ENCODE data around the gene IFNA14. TPM values are rescaled to one million over a fixed set of nuclear protein-coding genes. Genes with fewer than 3 reads are reported as not detected.

Gene IFNA14
- total RNA-seq, 4 donors from 2014 or later = not detected

DNA sequence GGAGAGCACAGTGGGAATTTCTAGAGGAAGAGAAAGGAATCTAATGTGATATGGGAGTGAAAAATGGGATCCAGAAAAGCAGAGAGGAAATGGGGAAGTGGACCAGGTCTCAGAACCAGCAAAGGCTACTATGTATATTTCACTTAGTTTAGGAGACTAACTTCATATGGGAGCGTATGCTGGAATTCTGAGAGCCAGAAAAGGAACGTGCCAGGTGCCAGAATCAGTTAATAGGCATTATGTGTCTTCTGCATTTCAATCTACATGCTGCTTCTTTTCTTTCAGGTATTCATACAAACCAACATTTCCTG is 28.5 kb upstream of the IFNA14 start:
- WGBS = 55% methylated on average over 2 of the region's 2 CpGs
- Histone ChIP-seq H3K27me3 (no peaks in the 10 kb centered on the region), H3K4me1 (peaks cover 0 to 16% (median 0%) of the 10 kb centered on the region in 4 donors), H3K36me3 (no peaks in the 10 kb centered on the region), H3K4me3 (no peak overlapping the region), H3K27ac (replicated peaks in 1 of 4) (no peak overlapping the region), H3K9me3 (peaks cover 0 to 7% (median 0%) of the 10 kb centered on the region in 4 donors)
- intact Hi-C loops (cut with DNase I) = no loop called here
- no peak for DNase-seq (ENCODE audit: extremely low spot score)
- TF ChIP-seq, protein P1, sequence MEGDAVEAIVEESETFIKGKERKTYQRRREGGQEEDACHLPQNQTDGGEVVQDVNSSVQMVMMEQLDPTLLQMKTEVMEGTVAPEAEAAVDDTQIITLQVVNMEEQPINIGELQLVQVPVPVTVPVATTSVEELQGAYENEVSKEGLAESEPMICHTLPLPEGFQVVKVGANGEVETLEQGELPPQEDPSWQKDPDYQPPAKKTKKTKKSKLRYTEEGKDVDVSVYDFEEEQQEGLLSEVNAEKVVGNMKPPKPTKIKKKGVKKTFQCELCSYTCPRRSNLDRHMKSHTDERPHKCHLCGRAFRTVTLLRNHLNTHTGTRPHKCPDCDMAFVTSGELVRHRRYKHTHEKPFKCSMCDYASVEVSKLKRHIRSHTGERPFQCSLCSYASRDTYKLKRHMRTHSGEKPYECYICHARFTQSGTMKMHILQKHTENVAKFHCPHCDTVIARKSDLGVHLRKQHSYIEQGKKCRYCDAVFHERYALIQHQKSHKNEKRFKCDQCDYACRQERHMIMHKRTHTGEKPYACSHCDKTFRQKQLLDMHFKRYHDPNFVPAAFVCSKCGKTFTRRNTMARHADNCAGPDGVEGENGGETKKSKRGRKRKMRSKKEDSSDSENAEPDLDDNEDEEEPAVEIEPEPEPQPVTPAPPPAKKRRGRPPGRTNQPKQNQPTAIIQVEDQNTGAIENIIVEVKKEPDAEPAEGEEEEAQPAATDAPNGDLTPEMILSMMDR (IDR thresholded peaks at IDR 0.05) = no peak
- no peak for TF ChIP-seq POLR2A (IDR thresholded peaks at IDR 0.05; ENCODE audit: low read depth)
- TF ChIP-seq EP300 (IDR thresholded peaks at IDR 0.05) = no peak
- no peak for TF ChIP-seq POLR2AphosphoS5 (IDR thresholded peaks at IDR 0.05)

GRCh38 chr9:21267485-21268346 is 27.9 kb upstream of the IFNA14 start:
- Histone ChIP-seq H3K4me1 (peaks cover 0 to 16% (median 0%) of the 10 kb centered on the region in 4 donors), H3K27me3 (no peaks in the 10 kb centered on the region), H3K4me3 (no peak overlapping the region), H3K36me3 (no peaks in the 10 kb centered on the region), H3K27ac (replicated peaks in 1 of 4) (no peak overlapping the region), H3K9me3 (peaks cover 0 to 4% (median 0%) of the 10 kb centered on the region in 4 donors)
- intact Hi-C loops (cut with DNase I) = no loop called here
- 40% methylated on average over 4 of the region's 4 CpGs for WGBS
- TF ChIP-seq POLR2A (IDR thresholded peaks at IDR 0.05; ENCODE audit: low read depth) = no peak
- no peak for TF ChIP-seq EP300 (IDR thresholded peaks at IDR 0.05)
- TF ChIP-seq, protein P1 (IDR thresholded peaks at IDR 0.05) = no peak
- no peak for TF ChIP-seq POLR2AphosphoS5 (IDR thresholded peaks at IDR 0.05)
- DNase-seq (ENCODE audit: extremely low spot score) = no peak

GRCh38 chr9:21266733-21267484 is 27.1 kb upstream of the IFNA14 start:
- WGBS = 35% methylated on average over 3 of the region's 3 CpGs
- intact Hi-C loops (cut with DNase I) = no loop called here
- no peak overlapping the region for H3K27ac ChIP-seq (replicated peaks in 1 of 4)
- H3K27me3 ChIP-seq = no peaks in the 10 kb centered on the region
- no peak for TF ChIP-seq EP300 (IDR thresholded peaks at IDR 0.05)
- TF ChIP-seq POLR2AphosphoS5 (IDR thresholded peaks at IDR 0.05) = no peak
- no peak for TF ChIP-seq POLR2A (IDR thresholded peaks at IDR 0.05; ENCODE audit: low read depth)
- TF ChIP-seq, protein P1 (IDR thresholded peaks at IDR 0.05) = no peak
- no peaks in the 10 kb centered on the region for H3K36me3 ChIP-seq
- peaks cover 0 to 16% (median 0%) of the 10 kb centered on the region in 4 donors for H3K4me1 ChIP-seq
- H3K4me3 ChIP-seq = no peak overlapping the region
- no peaks in the 10 kb centered on the region for H3K9me3 ChIP-seq
- no peak for DNase-seq (ENCODE audit: extremely low spot score)

DNA sequence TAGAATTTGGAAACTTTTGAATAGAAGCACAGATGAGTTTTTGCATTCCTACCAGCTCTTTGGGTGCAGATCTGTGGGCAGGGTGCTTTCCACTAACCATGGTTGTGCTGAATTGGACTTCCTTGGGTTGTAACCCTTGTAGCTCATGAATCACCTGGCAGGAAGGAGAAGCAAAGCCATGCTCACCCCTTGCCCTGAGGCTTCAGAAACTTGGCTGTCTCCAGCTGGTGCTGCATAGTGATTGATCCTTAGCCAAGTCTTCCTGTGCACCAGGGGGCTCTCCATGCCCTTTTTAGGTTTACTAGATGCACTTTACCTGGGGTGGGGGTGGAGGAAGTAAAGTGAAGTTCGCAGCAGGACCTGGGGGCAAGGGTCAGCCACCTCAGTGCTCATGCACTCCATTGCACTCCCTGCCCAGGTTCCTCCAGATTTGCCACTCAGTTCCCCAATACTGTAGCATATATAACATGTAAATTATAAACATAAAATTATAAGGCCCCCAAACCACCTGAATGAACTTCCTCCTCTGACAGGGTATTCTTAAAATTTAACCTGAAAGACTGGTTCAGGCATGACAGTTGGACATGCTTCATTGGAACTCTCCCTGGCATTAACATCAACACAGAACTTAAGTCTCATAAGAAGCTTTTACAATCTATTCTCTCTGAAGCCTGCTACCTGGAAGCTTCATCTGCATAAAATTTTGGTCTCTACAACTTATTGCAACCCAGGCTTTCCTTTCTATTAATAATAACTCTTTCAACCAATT is 25.8 kb upstream of the IFNA14 start:
- TF ChIP-seq POLR2A (IDR thresholded peaks at IDR 0.05; ENCODE audit: low read depth) (no peak), POLR2AphosphoS5 (IDR thresholded peaks at IDR 0.05) (no peak), EP300 (IDR thresholded peaks at IDR 0.05) (no peak)
- TF ChIP-seq, protein P1 (IDR thresholded peaks at IDR 0.05) = no peak
- 29% methylated on average over 1 of the region's 1 CpG for WGBS
- no peak for DNase-seq (ENCODE audit: extremely low spot score)
- Histone ChIP-seq H3K4me3 (no peak overlapping the region), H3K9me3 (no peaks in the 10 kb centered on the region), H3K36me3 (no peaks in the 10 kb centered on the region), H3K27ac (replicated peaks in 1 of 4) (no peak overlapping the region), H3K4me1 (peaks cover 0 to 16% (median 0%) of the 10 kb centered on the region in 4 donors), H3K27me3 (no peaks in the 10 kb centered on the region)
- intact Hi-C loops (cut with DNase I) = no loop called here

Data from esophagus muscularis mucosa (tissue), 4 donors.